NCI-H774 (cell line): ENCODE results near the gene FGF2.
"Not testable (repeated sequence)": the region's sequence is repeated elsewhere in the genome, so short reads cannot be mapped to it uniquely, and the experiment has no call there.

ENCODE experiments used
- DNase-seq: peaks from one replicate; lab custom pipeline; 2025; lab: John Stamatoyannopoulos, UW

Gene FGF2

DNA sequence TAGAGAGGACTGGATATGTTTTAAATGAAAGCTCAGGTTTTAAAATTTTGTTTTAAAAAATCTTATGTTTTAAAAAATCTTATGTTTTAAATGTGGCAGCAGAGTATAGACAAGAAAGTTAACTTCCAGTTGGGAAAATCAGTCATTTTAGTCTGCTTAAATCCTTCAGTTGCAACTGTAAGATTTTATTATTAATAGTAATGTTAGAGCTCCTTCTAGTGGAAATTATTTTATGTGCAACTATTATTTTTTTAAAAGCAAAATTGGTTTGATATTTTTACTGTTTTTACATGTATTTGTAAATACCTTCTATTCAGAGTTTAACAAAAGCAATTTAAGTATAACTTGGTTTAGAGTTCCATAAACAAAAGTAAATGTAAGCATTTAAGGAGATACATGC, 104.2 kb downstream of the FGF2 start:
- no peak for DNase-seq

- DNase-seq, result no peak
These were observed 106.1 kb downstream of the FGF2 start for GRCh38 chr4:122932763-122933162.

DNA sequence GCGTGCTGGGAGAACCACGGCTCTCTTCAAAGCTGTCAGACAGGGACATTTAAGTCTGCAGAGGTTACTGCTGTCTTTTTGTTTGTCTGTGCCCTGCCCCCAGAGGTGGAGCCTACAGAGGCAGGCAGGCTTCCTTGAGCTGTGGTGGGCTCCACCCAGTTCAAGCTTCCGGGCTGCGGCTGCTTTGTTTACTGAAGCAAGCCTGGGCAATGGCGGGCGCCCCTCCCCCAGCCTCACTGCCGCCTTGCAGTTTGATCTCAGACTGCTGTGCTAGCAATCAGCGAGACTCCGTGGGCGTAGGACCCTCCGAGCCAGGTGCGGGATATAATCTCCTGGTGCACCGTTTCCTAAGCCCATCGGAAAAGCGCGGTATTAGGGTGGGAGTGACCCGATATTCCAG, 118.5 kb downstream of the FGF2 start:
- DNase-seq, result not testable (repeated sequence)

DNA sequence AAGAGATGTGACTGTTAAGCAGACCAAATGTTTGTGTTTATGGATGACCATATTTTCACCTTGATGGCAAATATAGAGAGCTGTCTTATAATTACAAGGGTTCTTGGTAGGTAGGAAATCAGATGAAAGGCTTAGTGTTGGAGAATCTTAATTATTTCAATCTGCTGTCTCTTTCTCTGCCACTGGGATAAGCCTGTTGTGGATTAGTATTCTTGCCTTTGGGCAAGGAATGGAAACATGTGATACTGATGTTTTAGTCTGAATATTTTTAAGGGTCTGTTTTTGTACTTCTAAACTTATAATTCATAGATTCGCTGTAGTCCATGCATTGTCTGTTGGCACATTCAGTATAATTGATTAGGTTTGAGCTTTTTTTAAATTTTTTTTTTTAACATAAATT, 119.5 kb downstream of the FGF2 start:
- no peak for DNase-seq
